Measurements from ENCODE around the gene CDCA5. TPM values are rescaled to one million over a fixed set of nuclear protein-coding genes. Genes with fewer than 3 reads are reported as not detected.
A peak's percentile ranks its signal among the peaks of the same experiment; 100 is the strongest.

Gene CDCA5
- total RNA-seq, 1 experiment from 2014 or later: 92.9 TPM

GRCh38 chr11:65095427-65095826 is 11.6 kb upstream of the CDCA5 start:
- TF ChIP-seq POLR2AphosphoS5 (IDR thresholded peaks at IDR 0.05; ENCODE audit: low read depth, low read length): no peak
- TF ChIP-seq CTCF (IDR thresholded peaks at IDR 0.05): no peak
- TF ChIP-seq REST (IDR thresholded peaks at IDR 0.05; ENCODE audit: insufficient read depth in 1 of 2, low read depth in 2 of 2, low read length in 1 of 2): no peak
- no peak for TF ChIP-seq TCF7L2 (IDR thresholded peaks at IDR 0.05; ENCODE audit: low read depth, low read length)
- TF ChIP-seq SIN3A (IDR thresholded peaks at IDR 0.05; ENCODE audit: borderline replicate concordance, insufficient read depth, low read depth, low read length): no peak
- no TSS peak for BruUV-seq (replicated peaks)
- ChIA-PET POLR2A (interaction anchor here (0.5 to 0.6 kb wide), 3 partner anchors 36 to 246 kb away, joined by 3 to 12 read pairs (median 12); no protein-coding TSS in a partner anchor), CTCF (no interaction called here)
- no peaks in the 10 kb centered on the region for H3K36me3 ChIP-seq (ENCODE audit: control insufficient read depth, insufficient read depth, low read length)
- peaks cover 5% of the 10 kb centered on the region for H3K4me1 ChIP-seq (ENCODE audit: control insufficient read depth, insufficient read depth, low read length)
- intact Hi-C loops (cut with micrococcal nuclease; ENCODE audit: unreplicated experiment) (no loop called here), in situ Hi-C loops (cut with HindIII; ENCODE audit: low pct_unique_long_range_greater_than_20kb, low sequenced_read_pairs) (no loop called here)
- ATAC-seq (no peak), DNase-seq (ENCODE audit: low read depth, low spot score) (no peak)
- no peaks in the 10 kb centered on the region for H3K27me3 ChIP-seq (ENCODE audit: control insufficient read depth, insufficient read depth, low read length)
- peak overlapping the region in 1 of 2 experiments; percentile 88; a peak in 2 of 4 replicates for H3K4me3 ChIP-seq (ENCODE audit: low read depth in 2 of 2, low read length in 2 of 2)
- H3K9me3 ChIP-seq (ENCODE audit: control insufficient read depth, insufficient read depth, low read depth, low read length): no peaks in the 10 kb centered on the region
- H3K27ac ChIP-seq (ENCODE audit: low read length): peak overlapping the region; percentile 80

- in situ Hi-C loops (cut with HindIII; ENCODE audit: low pct_unique_long_range_greater_than_20kb, low sequenced_read_pairs): no loop called here
- Histone ChIP-seq H3K4me1 (ENCODE audit: control insufficient read depth, insufficient read depth, low read length) (no peaks in the 10 kb centered on the region), H3K4me3 (ENCODE audit: low read depth in 2 of 2, low read length in 2 of 2) (no peak overlapping the region), H3K27me3 (ENCODE audit: control insufficient read depth, insufficient read depth, low read length) (no peaks in the 10 kb centered on the region), H3K9me3 (ENCODE audit: control insufficient read depth, insufficient read depth, low read depth, low read length) (no peaks in the 10 kb centered on the region), H3K27ac (ENCODE audit: low read length) (no peak overlapping the region), H3K36me3 (ENCODE audit: control insufficient read depth, insufficient read depth, low read length) (no peaks in the 10 kb centered on the region)
- TF ChIP-seq TCF7L2 (IDR thresholded peaks at IDR 0.05; ENCODE audit: low read depth, low read length): no peak
- TF ChIP-seq REST (IDR thresholded peaks at IDR 0.05; ENCODE audit: insufficient read depth in 1 of 2, low read depth in 2 of 2, low read length in 1 of 2): no peak
- no peak for TF ChIP-seq CTCF (IDR thresholded peaks at IDR 0.05)
- no peak for TF ChIP-seq POLR2AphosphoS5 (IDR thresholded peaks at IDR 0.05; ENCODE audit: low read depth, low read length)
- TF ChIP-seq SIN3A (IDR thresholded peaks at IDR 0.05; ENCODE audit: borderline replicate concordance, insufficient read depth, low read depth, low read length): no peak
- DNase-seq (ENCODE audit: low read depth, low spot score): no peak
- CTCF ChIA-PET: no interaction called here
- BruUV-seq (replicated peaks): no TSS peak
- POLR2A ChIA-PET: no interaction called here
- ATAC-seq: no peak
- intact Hi-C loops (cut with micrococcal nuclease; ENCODE audit: unreplicated experiment): no loop called here
These were observed 6.8 kb upstream of the CDCA5 start for GRCh38 chr11:65090628-65091027.

Measured in Panc1 (cell line).